ENCODE data around the gene SOD2. TPM values are rescaled to one million over a fixed set of nuclear protein-coding genes. Genes with fewer than 3 reads are reported as not detected.
"Not testable (repeated sequence)": the region's sequence is repeated elsewhere in the genome, so short reads cannot be mapped to it uniquely, and the experiment has no call there.

SOD2 gene
- total RNA-seq, 1 donor from 2014 or later, result 44.8 TPM

GRCh38 chr6:159716247-159717096, 23.4 kb upstream of the SOD2 start:
- no peak for DNase-seq (ENCODE audit: low spot score in 2 of 2)
- FAIRE-seq, result no peak

- FAIRE-seq, result no peak
- no peak for DNase-seq (ENCODE audit: low spot score in 2 of 2)
Measured at GRCh38 chr6:159715605-159716004, 22.6 kb upstream of the SOD2 start.

- FAIRE-seq (no peak), DNase-seq (ENCODE audit: low spot score in 2 of 2) (no peak)
Measured at GRCh38 chr6:159715166-159715565, 22.1 kb upstream of the SOD2 start.

GRCh38 chr6:159714404-159714803, 21.4 kb upstream of the SOD2 start:
- FAIRE-seq (no peak), DNase-seq (ENCODE audit: low spot score in 2 of 2) (no peak)

- DNase-seq (ENCODE audit: low spot score in 2 of 2), result no peak
Measured at GRCh38 chr6:159713984-159714383, 20.9 kb upstream of the SOD2 start.

GRCh38 chr6:159712389-159712788, 19.3 kb upstream of the SOD2 start:
- not testable (repeated sequence) for DNase-seq (ENCODE audit: low spot score in 2 of 2); FAIRE-seq

More at GRCh38 chr6:159713984-159714383, 20.9 kb upstream of the SOD2 start:
- FAIRE-seq, result no peak

- not testable (repeated sequence) for FAIRE-seq; DNase-seq (ENCODE audit: low spot score in 2 of 2)
Measured at GRCh38 chr6:159710603-159711002, 17.6 kb upstream of the SOD2 start.

GRCh38 chr6:159701413-159701999, 8.5 kb upstream of the SOD2 start:
- FAIRE-seq, result no peak
- no peak for DNase-seq (ENCODE audit: low spot score in 2 of 2)

- FAIRE-seq (no peak), DNase-seq (ENCODE audit: low spot score in 2 of 2) (no peak)
Measured at GRCh38 chr6:159700970-159701369, 7.9 kb upstream of the SOD2 start.

GRCh38 chr6:159695984-159696383, 2.9 kb upstream of the SOD2 start:
- FAIRE-seq, result no peak

GRCh38 chr6:159693894-159694545, 979 bp upstream of the SOD2 start:
- peak; percentile 15 to 25 for DNase-seq (ENCODE audit: low spot score in 2 of 2)
- FAIRE-seq, result no peak

More at GRCh38 chr6:159695984-159696383, 2.9 kb upstream of the SOD2 start:
- no peak for DNase-seq (ENCODE audit: low spot score in 2 of 2)

GRCh38 chr6:159692303-159693127, 526 bp downstream of the SOD2 start:
- DNase-seq (ENCODE audit: low spot score in 2 of 2), result peak in 1 of 2 donors; percentile 35
- no peak for FAIRE-seq

- DNase-seq (ENCODE audit: low spot score in 2 of 2), result peak in 1 of 2 donors; percentile 24
- FAIRE-seq, result no peak
Measured at GRCh38 chr6:159691963-159692287, 1.1 kb downstream of the SOD2 start.

- FAIRE-seq (peak; percentile 83), DNase-seq (ENCODE audit: low spot score in 2 of 2) (peak; percentile 57 to 65)
Measured at GRCh38 chr6:159691133-159691962, 1.7 kb downstream of the SOD2 start.

- FAIRE-seq; DNase-seq (ENCODE audit: low spot score in 2 of 2): not testable (repeated sequence)
Measured at GRCh38 chr6:159690135-159690534, 2.9 kb downstream of the SOD2 start.

GRCh38 chr6:159689001-159689400, 4.0 kb downstream of the SOD2 start:
- no peak for FAIRE-seq
- no peak for DNase-seq (ENCODE audit: low spot score in 2 of 2)

GRCh38 chr6:159688266-159688905, 4.7 kb downstream of the SOD2 start:
- no peak for DNase-seq (ENCODE audit: low spot score in 2 of 2)
- FAIRE-seq, result no peak

GRCh38 chr6:159687341-159687740, 5.7 kb downstream of the SOD2 start:
- FAIRE-seq (no peak), DNase-seq (ENCODE audit: low spot score in 2 of 2) (no peak)

- no peak for FAIRE-seq
- no peak for DNase-seq (ENCODE audit: low spot score in 2 of 2)
Measured at GRCh38 chr6:159686703-159687102, 6.3 kb downstream of the SOD2 start.
